ENCODE measurements around the gene FBLN1. TPM values are rescaled to one million over a fixed set of nuclear protein-coding genes. Genes with fewer than 3 reads are reported as not detected.
A peak's percentile ranks its signal among the peaks of the same experiment; 100 is the strongest.

FBLN1 gene
- total RNA-seq, 1 donor from 2014 or later = 18.2 TPM

DNA sequence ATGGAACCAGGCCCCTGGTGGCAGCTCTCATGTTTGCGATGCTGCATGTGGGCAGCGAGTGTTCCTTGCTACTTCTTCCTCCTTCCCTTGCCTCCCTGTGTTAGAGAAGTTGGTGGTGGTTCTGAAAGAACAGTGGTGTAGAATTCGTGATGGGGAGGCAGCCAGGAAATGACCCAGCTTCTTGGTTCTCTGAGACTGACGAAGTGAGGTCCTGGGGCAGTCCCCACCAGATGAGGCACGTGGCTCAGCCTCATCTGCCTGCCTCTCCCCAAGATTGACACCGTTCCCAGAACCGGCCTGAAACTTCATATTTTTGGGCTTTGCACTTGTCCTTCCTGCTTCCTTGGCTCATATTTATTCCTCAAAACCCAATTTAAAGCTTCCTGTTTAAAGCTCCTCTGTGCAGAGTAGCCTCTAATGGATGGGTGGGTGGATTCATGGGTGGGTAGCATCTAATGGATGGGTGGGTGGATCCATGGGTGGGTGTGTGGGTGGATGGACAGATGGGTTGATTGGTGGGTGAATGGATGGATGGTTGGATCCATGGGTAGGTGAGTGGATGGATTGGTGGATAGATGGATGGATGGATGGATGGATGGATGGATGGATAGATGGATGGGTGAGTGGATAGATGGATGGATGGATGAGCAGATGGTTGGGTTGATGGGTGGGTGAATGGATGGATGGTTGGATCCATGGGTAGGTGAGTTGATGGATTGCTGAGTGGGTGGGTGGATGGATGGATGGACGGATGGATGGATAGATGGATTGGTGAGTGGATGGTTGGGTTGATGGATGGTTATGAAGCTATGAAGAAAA lies 91.6 kb downstream of the FBLN1 start:
- Histone ChIP-seq H3K4me3 (ENCODE audit: low read depth, low read length) (no peak overlapping the region), H3K36me3 (ENCODE audit: control insufficient read depth, insufficient read depth, low read length) (no peaks in the 10 kb centered on the region), H3K27me3 (ENCODE audit: control insufficient read depth, insufficient read depth, low read length) (no peaks in the 10 kb centered on the region)
- FAIRE-seq (no peak), DNase-seq (ENCODE audit: low read depth) (no peak)
- TF ChIP-seq, protein P1, sequence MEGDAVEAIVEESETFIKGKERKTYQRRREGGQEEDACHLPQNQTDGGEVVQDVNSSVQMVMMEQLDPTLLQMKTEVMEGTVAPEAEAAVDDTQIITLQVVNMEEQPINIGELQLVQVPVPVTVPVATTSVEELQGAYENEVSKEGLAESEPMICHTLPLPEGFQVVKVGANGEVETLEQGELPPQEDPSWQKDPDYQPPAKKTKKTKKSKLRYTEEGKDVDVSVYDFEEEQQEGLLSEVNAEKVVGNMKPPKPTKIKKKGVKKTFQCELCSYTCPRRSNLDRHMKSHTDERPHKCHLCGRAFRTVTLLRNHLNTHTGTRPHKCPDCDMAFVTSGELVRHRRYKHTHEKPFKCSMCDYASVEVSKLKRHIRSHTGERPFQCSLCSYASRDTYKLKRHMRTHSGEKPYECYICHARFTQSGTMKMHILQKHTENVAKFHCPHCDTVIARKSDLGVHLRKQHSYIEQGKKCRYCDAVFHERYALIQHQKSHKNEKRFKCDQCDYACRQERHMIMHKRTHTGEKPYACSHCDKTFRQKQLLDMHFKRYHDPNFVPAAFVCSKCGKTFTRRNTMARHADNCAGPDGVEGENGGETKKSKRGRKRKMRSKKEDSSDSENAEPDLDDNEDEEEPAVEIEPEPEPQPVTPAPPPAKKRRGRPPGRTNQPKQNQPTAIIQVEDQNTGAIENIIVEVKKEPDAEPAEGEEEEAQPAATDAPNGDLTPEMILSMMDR (IDR thresholded peaks at IDR 0.05; ENCODE audit: insufficient read depth, low read length, severe bottlenecking) = no peak

DNA sequence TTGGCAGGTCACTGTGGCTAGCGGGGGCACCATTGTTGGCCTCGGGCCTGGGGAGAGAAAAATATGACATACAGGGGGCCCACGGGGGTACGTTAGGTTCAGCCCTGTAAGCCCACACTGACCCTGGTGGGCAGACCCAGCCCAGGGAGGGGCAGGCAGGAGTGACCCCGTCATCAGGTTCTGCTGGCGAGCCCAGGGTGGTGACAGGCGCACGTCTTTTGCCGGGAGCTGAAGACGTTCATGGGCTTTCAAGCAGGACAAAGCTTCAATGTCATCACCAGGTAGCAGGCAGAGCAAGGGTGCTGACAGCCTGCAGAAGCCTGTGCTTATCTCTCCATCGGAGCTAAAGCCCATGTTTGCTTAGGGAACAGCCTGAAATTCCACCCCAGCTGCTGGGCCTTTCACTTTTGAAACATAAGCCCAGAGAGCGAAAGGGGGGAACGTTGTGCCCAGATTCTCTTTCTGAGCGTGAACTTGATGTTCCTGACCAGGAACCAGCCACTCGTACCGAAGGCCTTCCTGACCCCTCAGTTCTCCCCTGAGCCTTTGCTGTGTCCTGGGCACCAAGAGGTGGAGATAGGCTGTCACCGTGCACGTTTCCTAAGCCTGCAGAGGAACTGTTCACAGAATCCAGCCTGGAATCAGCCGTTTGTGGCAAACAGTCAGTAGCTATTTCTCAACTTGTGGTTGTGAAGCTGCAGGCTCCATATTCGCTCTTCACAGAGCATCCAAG lies 94.9 kb downstream of the FBLN1 start:
- Histone ChIP-seq H3K27me3 (ENCODE audit: control insufficient read depth, insufficient read depth, low read length) (no peaks in the 10 kb centered on the region), H3K4me3 (ENCODE audit: low read depth, low read length) (no peak overlapping the region), H3K36me3 (ENCODE audit: control insufficient read depth, insufficient read depth, low read length) (no peaks in the 10 kb centered on the region)
- peak; percentile 36 for FAIRE-seq
- DNase-seq (ENCODE audit: low read depth) = no peak
- TF ChIP-seq, protein P1 (IDR thresholded peaks at IDR 0.05; ENCODE audit: insufficient read depth, low read length, severe bottlenecking) = no peak

DNA sequence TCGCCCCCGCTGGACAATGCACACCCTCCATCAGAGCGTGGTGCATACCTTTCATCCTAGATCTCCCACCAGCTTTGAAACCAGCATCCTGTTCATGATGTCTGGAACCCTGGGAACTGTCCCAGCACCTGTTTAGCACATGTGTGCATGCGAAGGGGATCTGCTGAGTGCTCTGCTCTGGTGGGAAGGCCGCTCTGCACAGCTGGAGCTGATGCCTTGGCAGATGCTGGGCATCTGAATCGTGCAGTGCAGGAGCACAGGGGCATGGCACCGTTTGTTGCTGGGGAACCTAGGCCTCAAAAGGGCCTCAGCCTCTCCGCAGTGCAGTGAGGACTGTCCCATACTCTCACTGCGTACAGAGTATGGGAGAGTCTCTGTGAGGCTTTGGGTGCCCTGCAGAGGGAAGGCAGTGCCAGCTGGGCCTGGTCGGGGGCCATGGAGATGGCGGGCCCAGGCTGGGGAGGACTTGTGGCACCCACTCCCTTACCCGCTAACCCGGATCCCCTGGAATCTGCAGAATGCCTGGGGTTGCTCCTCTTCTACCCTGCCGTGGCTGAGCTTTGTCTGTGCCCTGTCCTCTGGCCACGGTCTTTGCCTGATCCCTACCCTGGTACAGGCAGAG lies 96.0 kb downstream of the FBLN1 start:
- Histone ChIP-seq H3K4me3 (ENCODE audit: low read depth, low read length) (no peak overlapping the region), H3K27me3 (ENCODE audit: control insufficient read depth, insufficient read depth, low read length) (no peaks in the 10 kb centered on the region), H3K36me3 (ENCODE audit: control insufficient read depth, insufficient read depth, low read length) (no peaks in the 10 kb centered on the region)
- FAIRE-seq (peak; percentile 66), DNase-seq (ENCODE audit: low read depth) (no peak)
- TF ChIP-seq, protein P1 (IDR thresholded peaks at IDR 0.05; ENCODE audit: insufficient read depth, low read length, severe bottlenecking) = no peak

DNA sequence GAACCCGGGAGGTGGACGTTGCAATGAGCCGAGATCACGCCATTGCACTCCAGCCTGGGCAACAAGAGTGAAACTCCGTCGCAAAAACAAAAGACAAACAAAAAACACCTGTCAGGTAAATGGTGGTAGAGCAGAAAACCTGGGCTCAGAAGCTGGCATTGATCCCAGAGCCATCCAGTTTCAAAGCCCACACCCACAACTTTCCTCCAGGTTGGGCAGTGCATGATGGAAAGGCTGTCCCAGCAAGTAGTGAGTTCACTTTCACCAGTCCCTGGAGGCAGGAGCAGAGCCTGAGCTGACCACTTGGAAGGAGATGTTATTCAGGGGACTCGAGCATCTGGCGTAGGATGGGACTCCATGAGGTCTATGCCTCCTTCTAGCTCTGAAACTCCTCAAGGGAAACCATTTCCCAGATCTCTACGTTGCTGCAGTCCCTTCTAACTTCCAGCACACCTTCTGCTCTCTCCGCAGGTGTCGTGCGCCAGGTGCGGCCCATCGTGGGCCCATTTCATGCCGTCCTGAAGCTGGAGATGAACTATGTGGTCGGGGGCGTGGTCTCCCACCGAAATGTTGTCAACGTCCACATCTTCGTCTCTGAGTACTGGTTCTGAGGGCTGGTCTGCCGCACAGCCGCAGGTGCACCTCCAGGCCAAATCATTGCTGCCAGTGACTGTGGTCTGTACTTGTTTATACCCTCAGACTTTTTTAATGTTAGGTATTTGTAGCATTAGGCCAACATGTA lies 97.3 kb downstream of the FBLN1 start:
- TF ChIP-seq, protein P1 (IDR thresholded peaks at IDR 0.05; ENCODE audit: insufficient read depth, low read length, severe bottlenecking) = no peak
- DNase-seq (ENCODE audit: low read depth) (no peak), FAIRE-seq (peak; percentile 80)
- Histone ChIP-seq H3K36me3 (ENCODE audit: control insufficient read depth, insufficient read depth, low read length) (no peaks in the 10 kb centered on the region), H3K27me3 (ENCODE audit: control insufficient read depth, insufficient read depth, low read length) (no peaks in the 10 kb centered on the region), H3K4me3 (ENCODE audit: low read depth, low read length) (no peak overlapping the region)

DNA sequence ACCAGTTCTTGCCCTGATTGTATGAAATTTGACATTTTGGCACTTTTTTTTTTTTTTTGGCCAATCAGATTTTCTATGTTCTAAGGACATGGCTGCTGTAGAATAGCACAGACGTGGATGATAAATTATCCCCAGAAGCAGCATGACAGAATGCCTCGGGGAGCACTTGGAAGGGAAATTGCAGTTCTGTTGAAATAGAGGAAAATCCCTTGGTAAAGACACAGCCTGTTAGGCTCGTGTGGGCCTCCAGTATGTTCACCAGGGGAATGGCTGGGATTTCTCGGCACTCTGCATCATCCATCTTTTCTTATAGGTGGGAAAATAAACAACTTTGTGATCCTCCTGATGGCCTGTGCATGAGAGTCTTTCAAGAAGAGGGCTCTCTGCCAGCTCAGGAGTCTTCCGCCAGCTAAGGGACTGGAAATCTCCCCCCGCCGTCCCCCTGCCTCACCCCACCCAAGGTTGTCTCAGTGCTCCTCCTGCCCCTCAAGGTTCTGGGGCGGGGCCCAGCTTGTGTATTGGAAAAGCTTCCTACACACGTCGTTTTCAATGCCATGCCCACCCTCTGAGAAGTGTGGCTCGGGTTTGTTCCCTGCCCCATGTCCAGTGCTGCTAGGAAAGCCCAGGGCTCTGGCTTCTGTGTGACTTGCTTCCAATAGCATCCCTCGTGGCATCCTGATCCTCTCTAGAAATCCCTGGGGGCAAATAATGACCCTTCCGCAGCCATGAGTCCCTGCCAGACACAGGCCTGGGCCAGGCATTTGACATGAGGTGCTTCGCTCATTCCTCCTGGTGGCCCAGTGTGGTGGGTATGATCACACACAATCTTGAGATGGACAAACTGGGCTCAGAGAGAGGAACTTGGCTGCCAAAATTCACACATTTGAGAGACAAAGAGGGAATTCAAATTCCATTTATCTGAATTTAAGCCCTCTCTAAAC lies 98.4 kb downstream of the FBLN1 start:
- no peaks in the 10 kb centered on the region for H3K36me3 ChIP-seq (ENCODE audit: control insufficient read depth, insufficient read depth, low read length)
- no peak for FAIRE-seq
- DNase-seq (ENCODE audit: low read depth) = peak; percentile 30
- TF ChIP-seq, protein P1 (IDR thresholded peaks at IDR 0.05; ENCODE audit: insufficient read depth, low read length, severe bottlenecking) = no peak
- H3K27me3 ChIP-seq (ENCODE audit: control insufficient read depth, insufficient read depth, low read length) = no peaks in the 10 kb centered on the region
- H3K4me3 ChIP-seq (ENCODE audit: low read depth, low read length) = no peak overlapping the region
